ENCODE measurements around the gene HTR4. TPM values are rescaled to one million over a fixed set of nuclear protein-coding genes. Genes with fewer than 3 reads are reported as not detected.

Gene HTR4
- total RNA-seq, 6 experiments from 2014 or later = not detected

- peaks cover 21% of the 10 kb centered on the region for H3K4me1 Mint-ChIP-seq (ENCODE audit: low read depth)
- peaks cover 18% of the 10 kb centered on the region for H3K27me3 Mint-ChIP-seq (ENCODE audit: insufficient read depth)
- DNase-seq = peak; percentile 31
- TF ChIP-seq, protein P1, sequence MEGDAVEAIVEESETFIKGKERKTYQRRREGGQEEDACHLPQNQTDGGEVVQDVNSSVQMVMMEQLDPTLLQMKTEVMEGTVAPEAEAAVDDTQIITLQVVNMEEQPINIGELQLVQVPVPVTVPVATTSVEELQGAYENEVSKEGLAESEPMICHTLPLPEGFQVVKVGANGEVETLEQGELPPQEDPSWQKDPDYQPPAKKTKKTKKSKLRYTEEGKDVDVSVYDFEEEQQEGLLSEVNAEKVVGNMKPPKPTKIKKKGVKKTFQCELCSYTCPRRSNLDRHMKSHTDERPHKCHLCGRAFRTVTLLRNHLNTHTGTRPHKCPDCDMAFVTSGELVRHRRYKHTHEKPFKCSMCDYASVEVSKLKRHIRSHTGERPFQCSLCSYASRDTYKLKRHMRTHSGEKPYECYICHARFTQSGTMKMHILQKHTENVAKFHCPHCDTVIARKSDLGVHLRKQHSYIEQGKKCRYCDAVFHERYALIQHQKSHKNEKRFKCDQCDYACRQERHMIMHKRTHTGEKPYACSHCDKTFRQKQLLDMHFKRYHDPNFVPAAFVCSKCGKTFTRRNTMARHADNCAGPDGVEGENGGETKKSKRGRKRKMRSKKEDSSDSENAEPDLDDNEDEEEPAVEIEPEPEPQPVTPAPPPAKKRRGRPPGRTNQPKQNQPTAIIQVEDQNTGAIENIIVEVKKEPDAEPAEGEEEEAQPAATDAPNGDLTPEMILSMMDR (IDR thresholded peaks at IDR 0.05) = peak; percentile 86
- H3K27ac Mint-ChIP-seq = no peak overlapping the region
- H3K9me3 Mint-ChIP-seq = no peaks in the 10 kb centered on the region
- no peaks in the 10 kb centered on the region for H3K36me3 Mint-ChIP-seq (ENCODE audit: low read depth)
- peak overlapping the region; percentile 81 for H3K4me3 Mint-ChIP-seq
Measured at GRCh38 chr5:148482697-148483462, 171.4 kb downstream of the HTR4 start.

GRCh38 chr5:148482196-148482595 lies 172.1 kb downstream of the HTR4 start:
- Mint-ChIP-seq H3K4me1 (ENCODE audit: low read depth) (peaks cover 21% of the 10 kb centered on the region), H3K27me3 (ENCODE audit: insufficient read depth) (peaks cover 21% of the 10 kb centered on the region), H3K27ac (no peak overlapping the region), H3K36me3 (ENCODE audit: low read depth) (no peaks in the 10 kb centered on the region), H3K9me3 (no peaks in the 10 kb centered on the region), H3K4me3 (peak overlapping the region; percentile 81; the same call in 1 of the 2 replicates)
- DNase-seq = no peak
- TF ChIP-seq, protein P1 (IDR thresholded peaks at IDR 0.05) = no peak

DNA sequence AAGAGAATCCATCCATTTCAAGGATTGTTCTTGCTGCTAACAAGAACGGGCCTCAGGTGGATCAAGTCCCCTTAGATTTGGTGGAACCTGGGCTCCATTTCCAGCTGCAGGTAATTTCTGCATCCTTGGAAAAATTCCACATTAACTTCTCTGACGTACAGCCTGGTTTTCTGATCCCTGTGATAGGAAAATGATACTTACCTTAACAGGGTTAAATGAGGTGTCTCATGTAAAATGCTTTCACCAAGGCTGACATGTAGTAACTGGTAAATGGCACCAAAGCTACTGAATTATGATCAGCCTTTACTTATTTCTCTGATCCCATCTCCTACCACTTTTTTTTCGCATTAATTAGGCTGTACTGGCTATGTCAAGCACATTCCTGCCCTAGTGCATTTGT lies 176.9 kb downstream of the HTR4 start:
- Mint-ChIP-seq H3K4me3 (no peak overlapping the region), H3K27ac (no peak overlapping the region), H3K36me3 (ENCODE audit: low read depth) (no peaks in the 10 kb centered on the region), H3K27me3 (ENCODE audit: insufficient read depth) (peaks cover 20% of the 10 kb centered on the region), H3K9me3 (no peaks in the 10 kb centered on the region), H3K4me1 (ENCODE audit: low read depth) (peaks cover 14% of the 10 kb centered on the region)
- TF ChIP-seq, protein P1 (IDR thresholded peaks at IDR 0.05) = no peak
- no peak for DNase-seq

- Mint-ChIP-seq H3K4me3 (no peak overlapping the region), H3K36me3 (ENCODE audit: low read depth) (no peaks in the 10 kb centered on the region), H3K4me1 (ENCODE audit: low read depth) (peaks cover 12% of the 10 kb centered on the region), H3K27ac (no peak overlapping the region), H3K9me3 (no peaks in the 10 kb centered on the region), H3K27me3 (ENCODE audit: insufficient read depth) (peaks cover 20% of the 10 kb centered on the region)
- DNase-seq = no peak
- TF ChIP-seq, protein P1 (IDR thresholded peaks at IDR 0.05) = no peak
Measured at GRCh38 chr5:148476302-148476701, 178.0 kb downstream of the HTR4 start.

GRCh38 chr5:148474025-148474511 lies 180.3 kb downstream of the HTR4 start:
- no peak overlapping the region for H3K27ac Mint-ChIP-seq
- no peak overlapping the region for H3K4me3 Mint-ChIP-seq
- H3K9me3 Mint-ChIP-seq = no peaks in the 10 kb centered on the region
- H3K4me1 Mint-ChIP-seq (ENCODE audit: low read depth) = peaks cover 25% of the 10 kb centered on the region
- H3K27me3 Mint-ChIP-seq (ENCODE audit: insufficient read depth) = peaks cover 17% of the 10 kb centered on the region
- no peaks in the 10 kb centered on the region for H3K36me3 Mint-ChIP-seq (ENCODE audit: low read depth)
- TF ChIP-seq, protein P1 (IDR thresholded peaks at IDR 0.05) = no peak
- DNase-seq = no peak
